Thoracic aorta (tissue), 2 donors: ENCODE data around the gene HOMER3. TPM values are rescaled to one million over a fixed set of nuclear protein-coding genes. Genes with fewer than 3 reads are reported as not detected.

Experiments used
- ATAC-seq: fragments of 150-250 bp; one replicate; pipeline ENCODE4 v1.8.0; 2017; ENCODE audit warnings: low read depth; ENCODE audit not compliant: insufficient number of reproducible peaks, low FRiP score
- DNase-seq: peaks from one replicate; pipeline ENCODE4 v3.0.0-alpha.2; 2020; ENCODE audit warnings: low spot score
- H3K27ac ChIP-seq, 2 donors: fragments of 200-600 bp; sonication (generic); 1 replicate in 1 of 2; 2 replicates in 1 of 2; pipeline ENCODE4 v1.5.1; 2016; ENCODE audit warnings: mild to moderate bottlenecking in 2 of 2, moderate library complexity in 2 of 2
- H3K27me3 ChIP-seq: fragments of 200-600 bp; sonication (generic); replicated peaks from 2 replicates; pipeline ENCODE4 v1.6.0; 2016; ENCODE audit warnings: mild to moderate bottlenecking; ENCODE audit not compliant: insufficient read depth
- H3K36me3 ChIP-seq: fragments of 200-600 bp; sonication (generic); one replicate; pipeline ENCODE4 v1.5.1; 2016
- H3K4me1 ChIP-seq, 2 donors: fragments of 200-600 bp; sonication (generic); 1 replicate in 1 of 2; 2 replicates in 1 of 2; pipeline versions ENCODE4 v1.5.1 to v1.6.0; 2016; ENCODE audit warnings: low read depth in 2 of 2, mild to moderate bottlenecking in 1 of 2; ENCODE audit not compliant: control insufficient read depth in 1 of 2
- H3K4me3 ChIP-seq: fragments of 200-600 bp; sonication (generic); 2 replicates; pipeline ENCODE4 v1.5.1; 2016; ENCODE audit warnings: mild to moderate bottlenecking
- H3K9me3 ChIP-seq: fragments of 200-600 bp; sonication (generic); 2 replicates; pipeline ENCODE4 v1.5.1; 2016
- CTCF ChIP-seq: fragments of 200-600 bp; sonication (generic); IDR thresholded peaks from one replicate; pipeline ENCODE4 v1.5.1; 2019; ENCODE audit warnings: antibody characterized with exemption
- total RNA-seq, 2 donors: library from RNA; depleted of rRNA; stranded (reverse); fragments of >200 nt; gene quantifications; one replicate each; pipeline versions ENCODE4 v1.1.0 to v1.2.3, GENCODE V29; 2016

The HOMER3 gene
- total RNA-seq, 2 donors from 2014 or later: 40.6 to 100 TPM

GRCh38 chr19:18984251-18984650 is 43.2 kb upstream of the HOMER3 start:
- H3K27me3 ChIP-seq: no peaks in the 10 kb centered on the region
- no peak overlapping the region for H3K4me3 ChIP-seq
- no peaks in the 10 kb centered on the region for H3K4me1 ChIP-seq
- H3K36me3 ChIP-seq: no peaks in the 10 kb centered on the region
- no peak for TF ChIP-seq CTCF
- DNase-seq (no peak), ATAC-seq (no peak)
- no peaks in the 10 kb centered on the region for H3K9me3 ChIP-seq
- no peak overlapping the region for H3K27ac ChIP-seq

- no peaks in the 10 kb centered on the region for H3K27me3 ChIP-seq
- H3K36me3 ChIP-seq: no peaks in the 10 kb centered on the region
- no peak for TF ChIP-seq CTCF
- H3K27ac ChIP-seq: no peak overlapping the region
- no peak overlapping the region for H3K4me3 ChIP-seq
- DNase-seq: no peak
- H3K4me1 ChIP-seq: no peaks in the 10 kb centered on the region
- ATAC-seq: no peak
- H3K9me3 ChIP-seq: no peaks in the 10 kb centered on the region
Measured at GRCh38 chr19:18982669-18983068, 41.7 kb upstream of the HOMER3 start.

- Histone ChIP-seq H3K36me3 (no peaks in the 10 kb centered on the region), H3K4me1 (no peaks in the 10 kb centered on the region)
- no peak for TF ChIP-seq CTCF
Measured at GRCh38 chr19:18980432-18981020, 39.5 kb upstream of the HOMER3 start.

GRCh38 chr19:18978616-18979015 is 37.6 kb upstream of the HOMER3 start:
- no peaks in the 10 kb centered on the region for H3K36me3 ChIP-seq
- H3K4me1 ChIP-seq: no peaks in the 10 kb centered on the region
- H3K9me3 ChIP-seq: no peaks in the 10 kb centered on the region
- no peak overlapping the region for H3K27ac ChIP-seq
- ATAC-seq (no peak), DNase-seq (no peak)
- no peak for TF ChIP-seq CTCF
- no peak overlapping the region for H3K4me3 ChIP-seq
- no peaks in the 10 kb centered on the region for H3K27me3 ChIP-seq

More at GRCh38 chr19:18980432-18981020, 39.5 kb upstream of the HOMER3 start:
- H3K9me3 ChIP-seq: no peaks in the 10 kb centered on the region
- DNase-seq: no peak
- no peak overlapping the region for H3K27ac ChIP-seq
- no peak overlapping the region for H3K4me3 ChIP-seq
- no peaks in the 10 kb centered on the region for H3K27me3 ChIP-seq
- no peak for ATAC-seq

GRCh38 chr19:18975869-18976268 is 34.9 kb upstream of the HOMER3 start:
- TF ChIP-seq CTCF: no peak
- Histone ChIP-seq H3K27ac (no peak overlapping the region), H3K36me3 (no peaks in the 10 kb centered on the region), H3K27me3 (no peaks in the 10 kb centered on the region), H3K4me3 (no peak overlapping the region), H3K9me3 (no peaks in the 10 kb centered on the region), H3K4me1 (peaks cover 9 to 15% of the 10 kb centered on the region in 2 donors)
- DNase-seq (no peak), ATAC-seq (no peak)
